ENCODE data around the gene CDS1. TPM values are rescaled to one million over a fixed set of nuclear protein-coding genes. Genes with fewer than 3 reads are reported as not detected.
"Not testable (repeated sequence)": the region's sequence is repeated elsewhere in the genome, so short reads cannot be mapped to it uniquely, and the experiment has no call there.

Gene CDS1
- total RNA-seq, 2 experiments from 2014 or later: 0.17 to 0.36 TPM

- CTCF ChIA-PET: no interaction called here
- Mint-ChIP-seq H3K36me3 (ENCODE audit: low read depth) (no peaks in the 10 kb centered on the region), H3K27ac (no peak overlapping the region), H3K4me3 (no peak overlapping the region), H3K27me3 (ENCODE audit: low read depth) (peaks cover 14% of the 10 kb centered on the region), H3K4me1 (ENCODE audit: low read depth) (peaks cover 8% of the 10 kb centered on the region), H3K9me3 (no peaks in the 10 kb centered on the region)
- intact Hi-C loops (cut with micrococcal nuclease): no loop called here
- no peak for DNase-seq
Measured at GRCh38 chr4:84681486-84682274, 98.8 kb downstream of the CDS1 start.

- H3K4me1 Mint-ChIP-seq (ENCODE audit: low read depth); H3K27ac Mint-ChIP-seq; DNase-seq; H3K9me3 Mint-ChIP-seq; H3K4me3 Mint-ChIP-seq; CTCF ChIA-PET; H3K36me3 Mint-ChIP-seq (ENCODE audit: low read depth); intact Hi-C loops (cut with micrococcal nuclease): not testable (repeated sequence)
- peaks cover 14% of the 10 kb centered on the region for H3K27me3 Mint-ChIP-seq (ENCODE audit: low read depth)
Measured at GRCh38 chr4:84682661-84683060, 99.7 kb downstream of the CDS1 start.

- CTCF ChIA-PET: no interaction called here
- Mint-ChIP-seq H3K4me3 (no peak overlapping the region), H3K4me1 (ENCODE audit: low read depth) (peaks cover 8% of the 10 kb centered on the region), H3K27me3 (ENCODE audit: low read depth) (peaks cover 14% of the 10 kb centered on the region), H3K9me3 (no peaks in the 10 kb centered on the region), H3K36me3 (ENCODE audit: low read depth) (no peaks in the 10 kb centered on the region), H3K27ac (no peak overlapping the region)
- intact Hi-C loops (cut with micrococcal nuclease): no loop called here
- no peak for DNase-seq
Measured at GRCh38 chr4:84683064-84683850, 100.3 kb downstream of the CDS1 start.

- Mint-ChIP-seq H3K9me3 (no peaks in the 10 kb centered on the region), H3K27me3 (ENCODE audit: low read depth) (peaks cover 18% of the 10 kb centered on the region), H3K27ac (no peak overlapping the region), H3K4me1 (ENCODE audit: low read depth) (peaks cover 8% of the 10 kb centered on the region), H3K4me3 (no peak overlapping the region), H3K36me3 (ENCODE audit: low read depth) (no peaks in the 10 kb centered on the region)
- DNase-seq: no peak
- CTCF ChIA-PET: interaction anchor here (0.8 kb wide), 1 partner anchor 182 kb away, joined by 3 read pairs; no protein-coding TSS in a partner anchor
- intact Hi-C loops (cut with micrococcal nuclease): no loop called here
Measured at GRCh38 chr4:84684361-84684760, 101.4 kb downstream of the CDS1 start.

GRCh38 chr4:84685105-84685504, 102.2 kb downstream of the CDS1 start:
- peaks cover 18% of the 10 kb centered on the region for H3K27me3 Mint-ChIP-seq (ENCODE audit: low read depth)
- intact Hi-C loops (cut with micrococcal nuclease): no loop called here
- H3K4me1 Mint-ChIP-seq (ENCODE audit: low read depth): peaks cover 8% of the 10 kb centered on the region
- H3K9me3 Mint-ChIP-seq: no peaks in the 10 kb centered on the region
- H3K4me3 Mint-ChIP-seq: no peak overlapping the region
- no peak for DNase-seq
- H3K27ac Mint-ChIP-seq: no peak overlapping the region
- CTCF ChIA-PET: interaction anchor here (0.8 kb wide), 1 partner anchor 182 kb away, joined by 3 read pairs; no protein-coding TSS in a partner anchor
- no peaks in the 10 kb centered on the region for H3K36me3 Mint-ChIP-seq (ENCODE audit: low read depth)

- no peaks in the 10 kb centered on the region for H3K36me3 Mint-ChIP-seq (ENCODE audit: low read depth)
- CTCF ChIA-PET: no interaction called here
- H3K27me3 Mint-ChIP-seq (ENCODE audit: low read depth): peaks cover 8% of the 10 kb centered on the region
- no peak overlapping the region for H3K4me3 Mint-ChIP-seq
- H3K27ac Mint-ChIP-seq: no peak overlapping the region
- intact Hi-C loops (cut with micrococcal nuclease): no loop called here
- H3K4me1 Mint-ChIP-seq (ENCODE audit: low read depth): peaks cover 7% of the 10 kb centered on the region
- H3K9me3 Mint-ChIP-seq: no peaks in the 10 kb centered on the region
- DNase-seq: no peak
Measured at GRCh38 chr4:84688605-84689004, 105.7 kb downstream of the CDS1 start.

GRCh38 chr4:84689197-84689596, 106.3 kb downstream of the CDS1 start:
- intact Hi-C loops (cut with micrococcal nuclease): no loop called here
- CTCF ChIA-PET: no interaction called here
- no peak for DNase-seq
- H3K9me3 Mint-ChIP-seq: no peaks in the 10 kb centered on the region
- H3K36me3 Mint-ChIP-seq (ENCODE audit: low read depth): no peaks in the 10 kb centered on the region
- no peak overlapping the region for H3K4me3 Mint-ChIP-seq
- H3K27me3 Mint-ChIP-seq (ENCODE audit: low read depth): peaks cover 7% of the 10 kb centered on the region
- peaks cover 5% of the 10 kb centered on the region for H3K4me1 Mint-ChIP-seq (ENCODE audit: low read depth)
- no peak overlapping the region for H3K27ac Mint-ChIP-seq

- peaks cover 7% of the 10 kb centered on the region for H3K27me3 Mint-ChIP-seq (ENCODE audit: low read depth)
- H3K4me3 Mint-ChIP-seq: no peak overlapping the region
- no peak for DNase-seq
- H3K36me3 Mint-ChIP-seq (ENCODE audit: low read depth): no peaks in the 10 kb centered on the region
- H3K9me3 Mint-ChIP-seq: no peaks in the 10 kb centered on the region
- no peak overlapping the region for H3K27ac Mint-ChIP-seq
- intact Hi-C loops (cut with micrococcal nuclease): loop anchor here (5.0 kb wide), 1 partner anchor 108 kb away; the partner anchor contains the start of gene CDS1
- CTCF ChIA-PET: no interaction called here
- peaks cover 5% of the 10 kb centered on the region for H3K4me1 Mint-ChIP-seq (ENCODE audit: low read depth)
Measured at GRCh38 chr4:84690481-84690880, 107.6 kb downstream of the CDS1 start.

- H3K4me3 Mint-ChIP-seq: no peak overlapping the region
- peaks cover 5% of the 10 kb centered on the region for H3K4me1 Mint-ChIP-seq (ENCODE audit: low read depth)
- no peaks in the 10 kb centered on the region for H3K36me3 Mint-ChIP-seq (ENCODE audit: low read depth)
- DNase-seq: no peak
- CTCF ChIA-PET: interaction anchor here (0.5 kb wide), 1 partner anchor 71 kb away, joined by 3 read pairs; no protein-coding TSS in a partner anchor
- intact Hi-C loops (cut with micrococcal nuclease): loop anchor here (5.0 kb wide), 1 partner anchor 109 kb away; the partner anchor contains the start of gene CDS1
- no peak overlapping the region for H3K27ac Mint-ChIP-seq
- no peaks in the 10 kb centered on the region for H3K9me3 Mint-ChIP-seq
- H3K27me3 Mint-ChIP-seq (ENCODE audit: low read depth): peaks cover 7% of the 10 kb centered on the region
Measured at GRCh38 chr4:84691170-84691691, 108.3 kb downstream of the CDS1 start.

GRCh38 chr4:84691800-84692199, 108.9 kb downstream of the CDS1 start:
- no peaks in the 10 kb centered on the region for H3K36me3 Mint-ChIP-seq (ENCODE audit: low read depth)
- H3K27me3 Mint-ChIP-seq (ENCODE audit: low read depth): peaks cover 7% of the 10 kb centered on the region
- H3K9me3 Mint-ChIP-seq: no peaks in the 10 kb centered on the region
- H3K4me1 Mint-ChIP-seq (ENCODE audit: low read depth): peaks cover 5% of the 10 kb centered on the region
- no peak overlapping the region for H3K4me3 Mint-ChIP-seq
- intact Hi-C loops (cut with micrococcal nuclease): loop anchor here (5.0 kb wide), 1 partner anchor 109 kb away; the partner anchor contains the start of gene CDS1
- CTCF ChIA-PET: interaction anchor here (0.5 kb wide), 1 partner anchor 71 kb away, joined by 3 read pairs; no protein-coding TSS in a partner anchor
- no peak for DNase-seq
- H3K27ac Mint-ChIP-seq: no peak overlapping the region

GRCh38 chr4:84697159-84697558, 114.2 kb downstream of the CDS1 start:
- DNase-seq: no peak
- no peak overlapping the region for H3K27ac Mint-ChIP-seq
- intact Hi-C loops (cut with micrococcal nuclease): no loop called here
- CTCF ChIA-PET: no interaction called here
- H3K4me3 Mint-ChIP-seq: no peak overlapping the region
- no peaks in the 10 kb centered on the region for H3K9me3 Mint-ChIP-seq
- no peaks in the 10 kb centered on the region for H3K36me3 Mint-ChIP-seq (ENCODE audit: low read depth)
- peaks cover 5% of the 10 kb centered on the region for H3K27me3 Mint-ChIP-seq (ENCODE audit: low read depth)
- no peaks in the 10 kb centered on the region for H3K4me1 Mint-ChIP-seq (ENCODE audit: low read depth)

GRCh38 chr4:84697615-84698201, 114.8 kb downstream of the CDS1 start:
- CTCF ChIA-PET: no interaction called here
- H3K27ac Mint-ChIP-seq: no peak overlapping the region
- no peaks in the 10 kb centered on the region for H3K4me1 Mint-ChIP-seq (ENCODE audit: low read depth)
- peaks cover 5% of the 10 kb centered on the region for H3K27me3 Mint-ChIP-seq (ENCODE audit: low read depth)
- no peak for DNase-seq
- no peaks in the 10 kb centered on the region for H3K9me3 Mint-ChIP-seq
- intact Hi-C loops (cut with micrococcal nuclease): no loop called here
- H3K4me3 Mint-ChIP-seq: no peak overlapping the region
- no peaks in the 10 kb centered on the region for H3K36me3 Mint-ChIP-seq (ENCODE audit: low read depth)
